NB4 (cell line): ENCODE results near the gene ANKRD62.
"Not testable (repeated sequence)": the region's sequence is repeated elsewhere in the genome, so short reads cannot be mapped to it uniquely, and the experiment has no call there.

ENCODE experiments used
- DNase-seq: peaks from one replicate; pipeline ENCODE4 v3.0.0; 2010; ENCODE audit warnings: low read depth
- H3K4me3 ChIP-seq: one replicate; pipeline ENCODE4 v1.5.1; 2011; ENCODE audit warnings: mild to moderate bottlenecking, low read depth, low read length, moderate library complexity
- MYC ChIP-seq: IDR thresholded peaks from 2 replicates; pipeline ENCODE4 v1.6.1; 2011; ENCODE audit warnings: low read depth, low read length
- POLR2A ChIP-seq: IDR thresholded peaks from 2 replicates; pipeline ENCODE4 v1.6.1; 2011; ENCODE audit warnings: mild to moderate bottlenecking; ENCODE audit not compliant: insufficient read length; ENCODE audit errors: extremely low read depth
- TF ChIP-seq, protein P1 (sequence below): IDR thresholded peaks from one replicate; pipeline ENCODE4 v1.5.1; 2012; ENCODE audit warnings: low read depth, low read length
- TF ChIP-seq, protein P2 (sequence below): IDR thresholded peaks from 2 replicates; pipeline ENCODE4 v1.6.1; 2011; ENCODE audit warnings: low read depth, low read length

ANKRD62 gene

DNA sequence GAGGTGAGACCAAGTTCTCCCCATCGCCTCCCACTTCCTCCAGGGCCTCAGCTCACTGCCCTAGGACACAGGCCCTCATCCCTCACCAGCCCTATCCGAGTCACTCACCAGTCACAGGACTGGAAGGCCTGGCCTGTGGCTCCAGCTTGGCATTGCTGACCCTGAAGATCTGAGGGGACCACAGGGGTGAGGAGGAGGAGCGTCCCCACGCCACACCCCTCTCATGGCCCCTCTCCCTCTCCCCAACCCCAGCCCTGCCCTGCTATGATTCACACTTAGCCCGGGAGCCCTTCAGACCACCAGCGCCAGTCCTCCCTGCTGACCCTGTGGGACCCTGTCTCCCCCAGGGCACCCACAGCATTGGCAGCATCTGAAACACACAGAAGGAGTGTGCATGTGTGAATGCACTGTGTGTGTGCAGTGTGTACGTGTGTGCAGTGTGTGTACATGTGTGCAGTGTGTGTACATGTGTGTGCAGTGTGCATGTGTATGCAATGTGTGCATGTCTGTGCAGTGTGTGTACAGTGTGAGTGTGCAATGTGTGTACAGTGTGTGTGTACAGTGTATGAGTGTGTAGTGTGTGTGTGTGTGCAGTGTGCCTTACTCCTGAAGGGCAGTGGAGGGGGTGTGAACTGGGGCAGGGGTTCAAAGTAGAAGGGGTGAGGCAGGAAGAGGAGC, 29.4 kb upstream of the ANKRD62 start:
- TF ChIP-seq POLR2A (no peak), MYC (no peak)
- TF ChIP-seq, protein P1, sequence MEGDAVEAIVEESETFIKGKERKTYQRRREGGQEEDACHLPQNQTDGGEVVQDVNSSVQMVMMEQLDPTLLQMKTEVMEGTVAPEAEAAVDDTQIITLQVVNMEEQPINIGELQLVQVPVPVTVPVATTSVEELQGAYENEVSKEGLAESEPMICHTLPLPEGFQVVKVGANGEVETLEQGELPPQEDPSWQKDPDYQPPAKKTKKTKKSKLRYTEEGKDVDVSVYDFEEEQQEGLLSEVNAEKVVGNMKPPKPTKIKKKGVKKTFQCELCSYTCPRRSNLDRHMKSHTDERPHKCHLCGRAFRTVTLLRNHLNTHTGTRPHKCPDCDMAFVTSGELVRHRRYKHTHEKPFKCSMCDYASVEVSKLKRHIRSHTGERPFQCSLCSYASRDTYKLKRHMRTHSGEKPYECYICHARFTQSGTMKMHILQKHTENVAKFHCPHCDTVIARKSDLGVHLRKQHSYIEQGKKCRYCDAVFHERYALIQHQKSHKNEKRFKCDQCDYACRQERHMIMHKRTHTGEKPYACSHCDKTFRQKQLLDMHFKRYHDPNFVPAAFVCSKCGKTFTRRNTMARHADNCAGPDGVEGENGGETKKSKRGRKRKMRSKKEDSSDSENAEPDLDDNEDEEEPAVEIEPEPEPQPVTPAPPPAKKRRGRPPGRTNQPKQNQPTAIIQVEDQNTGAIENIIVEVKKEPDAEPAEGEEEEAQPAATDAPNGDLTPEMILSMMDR = no peak
- TF ChIP-seq, protein P2, sequence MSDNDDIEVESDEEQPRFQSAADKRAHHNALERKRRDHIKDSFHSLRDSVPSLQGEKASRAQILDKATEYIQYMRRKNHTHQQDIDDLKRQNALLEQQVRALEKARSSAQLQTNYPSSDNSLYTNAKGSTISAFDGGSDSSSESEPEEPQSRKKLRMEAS = no peak
- no peak for DNase-seq

DNA sequence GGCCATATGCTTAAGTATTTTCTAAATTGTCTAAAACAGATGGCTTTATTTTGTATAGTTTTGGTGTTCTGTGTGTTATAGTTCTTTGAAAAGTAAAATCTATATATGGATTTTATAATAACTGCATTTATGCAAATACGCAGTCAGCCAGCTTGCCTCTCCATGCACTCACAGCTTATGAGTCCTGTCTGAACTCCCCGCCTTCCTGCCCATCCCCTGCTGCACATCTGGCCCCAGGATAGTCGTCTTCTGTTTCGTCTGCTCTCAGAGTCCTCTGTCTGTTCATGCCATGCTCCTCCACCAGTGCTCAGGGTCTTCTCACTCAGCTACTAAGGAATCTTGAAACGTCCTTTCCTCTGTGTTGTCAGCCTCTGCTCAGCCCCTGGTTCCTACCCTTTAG, 28.2 kb upstream of the ANKRD62 start:
- no peak for DNase-seq
- TF ChIP-seq POLR2A (no peak), MYC (no peak)
- TF ChIP-seq, protein P2 = no peak
- TF ChIP-seq, protein P1 = no peak
- H3K4me3 ChIP-seq = no peak overlapping the region

More for the DNA sequence above, 29.4 kb upstream of the ANKRD62 start:
- H3K4me3 ChIP-seq = no peak overlapping the region

DNA sequence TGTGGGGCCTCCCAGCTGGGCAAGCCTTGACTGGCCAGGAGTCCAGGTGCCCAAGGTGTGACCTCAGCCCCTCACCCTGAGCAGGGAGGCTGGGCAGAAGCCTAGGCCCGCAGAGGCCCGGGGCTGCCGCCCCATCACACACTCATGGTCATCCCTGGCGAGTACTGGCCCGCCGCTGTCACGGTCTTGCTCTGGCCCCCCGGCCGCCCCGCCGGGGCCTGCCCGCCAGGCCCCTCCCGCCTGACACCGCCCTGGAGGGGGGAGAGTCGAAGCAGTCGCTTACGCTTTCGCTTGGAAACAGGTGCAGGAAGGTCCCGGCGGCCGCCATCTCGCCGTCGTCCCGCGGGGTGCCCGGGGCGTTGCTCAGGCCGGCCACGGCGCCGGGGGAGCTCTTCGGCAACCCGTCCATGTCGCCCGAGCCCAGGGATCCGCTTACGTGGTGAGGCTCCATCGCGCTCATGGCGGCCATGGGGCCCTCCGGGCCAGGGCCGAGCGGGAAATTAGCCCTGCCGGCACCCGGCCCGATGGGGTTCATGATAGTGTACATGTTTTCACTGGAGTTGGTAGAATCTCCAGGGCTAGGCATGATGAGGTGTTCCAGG, 26.6 kb upstream of the ANKRD62 start:
- DNase-seq = no peak
- H3K4me3 ChIP-seq = no peak overlapping the region
- TF ChIP-seq, protein P1 = no peak

DNA sequence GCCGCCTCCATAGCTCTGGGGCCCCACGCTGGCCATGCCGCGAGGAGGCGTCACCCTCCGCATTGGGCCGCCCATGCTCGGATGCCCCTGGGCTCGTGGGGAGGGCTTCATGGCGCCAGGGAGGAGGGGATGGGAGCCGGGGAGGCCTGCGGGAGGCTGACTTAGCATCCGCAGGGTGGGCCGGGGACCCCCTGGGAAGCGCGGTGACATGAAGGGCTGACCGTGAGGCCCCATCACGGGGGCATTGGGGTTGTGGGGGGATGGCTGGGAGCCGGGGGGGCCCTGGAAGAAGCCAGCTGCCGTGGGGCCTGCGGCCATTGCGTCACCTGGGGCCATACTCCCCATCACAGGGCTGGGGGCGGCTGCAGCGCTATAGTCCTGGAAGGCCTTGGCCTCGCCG, 26.0 kb upstream of the ANKRD62 start:
- H3K4me3 ChIP-seq = no peak overlapping the region
- DNase-seq = no peak
- no peak for TF ChIP-seq POLR2A
- TF ChIP-seq MYC = no peak
- TF ChIP-seq, protein P2 = no peak
- TF ChIP-seq, protein P1 = no peak

DNA sequence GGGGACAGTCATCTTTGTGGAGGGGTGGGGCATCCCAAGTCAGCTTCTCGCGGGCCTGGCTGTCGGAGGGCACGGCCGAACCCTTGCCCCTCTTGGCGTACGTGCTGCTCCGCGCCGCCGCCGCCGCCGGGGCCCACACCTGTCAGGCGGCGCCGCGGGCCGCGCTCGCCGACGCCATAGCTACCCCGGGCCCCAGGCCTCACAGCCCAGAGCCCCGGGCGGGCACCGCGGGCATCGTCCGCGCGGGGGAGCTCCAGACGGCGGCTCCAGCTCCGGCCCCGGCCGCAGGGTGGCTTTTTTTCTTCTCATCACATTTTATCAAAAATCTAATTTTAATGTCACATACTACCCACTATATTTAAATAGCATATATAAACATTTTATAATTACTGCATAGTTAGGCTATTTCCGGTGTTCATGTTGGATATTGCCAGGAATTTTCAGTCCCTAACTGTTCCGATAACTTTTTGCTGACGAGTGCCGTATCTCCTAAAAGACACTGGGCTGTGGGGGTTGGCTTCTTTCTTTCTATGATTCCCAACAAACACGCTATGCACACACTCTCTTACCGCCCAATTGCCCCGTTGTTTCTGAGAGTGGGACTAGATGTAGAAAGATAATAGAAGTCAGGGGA, 25.2 kb upstream of the ANKRD62 start:
- H3K4me3 ChIP-seq, DNase-seq: not testable (repeated sequence)

DNA sequence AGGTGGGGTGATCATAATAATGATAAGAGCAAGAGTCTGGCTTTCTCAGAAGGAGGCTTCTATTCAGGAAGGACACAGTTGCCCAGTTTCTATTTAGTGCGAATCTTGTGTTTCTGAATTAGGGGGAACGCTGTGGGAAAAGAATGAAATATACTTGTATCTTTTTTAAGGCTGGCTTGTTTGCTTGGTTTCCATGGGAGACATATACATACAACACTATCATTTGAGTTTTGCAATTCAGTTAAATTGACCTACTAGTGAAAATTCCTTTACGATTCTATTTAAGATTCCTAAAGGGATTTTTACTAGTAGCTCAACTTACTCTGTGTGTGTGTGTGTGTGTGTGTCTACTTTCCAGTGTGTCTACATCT, 24.7 kb upstream of the ANKRD62 start:
- H3K4me3 ChIP-seq = no peak overlapping the region
- TF ChIP-seq, protein P2 = no peak
- TF ChIP-seq, protein P1 = no peak
- TF ChIP-seq MYC = no peak
- no peak for TF ChIP-seq POLR2A
- DNase-seq = no peak

DNA sequence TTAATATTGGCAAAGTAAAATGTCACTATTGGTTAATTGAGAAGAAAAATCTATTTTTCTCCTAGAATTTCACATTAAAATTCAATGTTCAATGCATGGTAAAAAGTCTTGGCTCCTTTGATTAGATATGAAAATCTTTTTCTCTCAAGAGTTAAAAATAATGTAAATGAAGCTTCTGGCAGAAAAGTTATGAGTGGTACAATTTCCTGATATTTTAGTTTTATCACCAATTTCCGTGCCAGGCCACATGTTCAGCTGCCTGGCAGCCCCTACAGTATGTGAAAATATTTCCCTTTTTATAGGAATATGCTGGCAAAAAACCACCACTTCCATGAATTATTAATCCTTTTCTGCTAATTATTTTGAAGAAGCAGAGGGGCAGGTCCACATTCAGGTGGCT, 22.6 kb upstream of the ANKRD62 start:
- H3K4me3 ChIP-seq, DNase-seq: not testable (repeated sequence)
